HepG2 (cell line): Measurements from ENCODE around the gene CELSR3. TPM values are rescaled to one million over a fixed set of nuclear protein-coding genes. Genes with fewer than 3 reads are reported as not detected.

ENCODE experiments used
- CHD2 ChIP-seq: IDR thresholded peaks from 2 replicates; pipeline ENCODE4 v1.6.1; 2011; ENCODE audit warnings: low read depth, low read length, improper control_type of control experiment
- GLI4 ChIP-seq: sonication (generic); formaldehyde crosslinking; IDR thresholded peaks from 2 replicates; pipeline ENCODE4 v1.5.1; 2020; ENCODE audit warnings: missing genetic modification reagents, mild to moderate bottlenecking, moderate library complexity, borderline replicate concordance
- JARID2 ChIP-seq: sonication (generic); formaldehyde crosslinking; IDR thresholded peaks from 2 replicates; pipeline ENCODE4 v1.8.1; 2023; ENCODE audit warnings: missing genetic modification reagents, inconsistent platforms; ENCODE audit not compliant: insufficient replicate concordance
- PCBP1 ChIP-seq: fragments of 200-400 bp; formaldehyde crosslinking; IDR thresholded peaks from 2 replicates; pipeline ENCODE4 v1.6.1; 2017; ENCODE audit warnings: mild to moderate bottlenecking, low read depth, low read length, borderline replicate concordance
- POLR2A ChIP-seq, 2 experiments: IDR thresholded peaks; 2 replicates each; pipeline ENCODE4 v1.6.1; 2011; ENCODE audit warnings: low read depth in 2 of 2, low read length in 2 of 2, mild to moderate bottlenecking in 1 of 2, moderate library complexity in 1 of 2; ENCODE audit not compliant: insufficient read depth in 1 of 2
- POLR2AphosphoS5 ChIP-seq: IDR thresholded peaks from 2 replicates; pipeline ENCODE4 v1.6.1; 2012; ENCODE audit warnings: low read depth, low read length
- PRMT3 ChIP-seq: sonication (generic); formaldehyde crosslinking; IDR thresholded peaks from 2 replicates; pipeline ENCODE4 v1.8.1; 2022; ENCODE audit warnings: low read depth, mild to moderate bottlenecking, moderate library complexity, missing genetic modification reagents, borderline replicate concordance
- SAFB2 ChIP-seq: sonication (generic); formaldehyde crosslinking; IDR thresholded peaks from 2 replicates; pipeline ENCODE4 v1.5.1; 2020; ENCODE audit warnings: missing genetic modification reagents, low read depth, mild to moderate bottlenecking, borderline replicate concordance
- YEATS2 ChIP-seq: sonication (generic); formaldehyde crosslinking; IDR thresholded peaks from 2 replicates; pipeline ENCODE4 v1.4.0; 2020; ENCODE audit warnings: missing genetic modification reagents, borderline replicate concordance
- YEATS4 ChIP-seq: sonication (generic); formaldehyde crosslinking; IDR thresholded peaks from 2 replicates; pipeline ENCODE4 v1.4.0; 2020; ENCODE audit warnings: missing genetic modification reagents, borderline replicate concordance
- ZMYM2 ChIP-seq: sonication (generic); formaldehyde crosslinking; IDR thresholded peaks from 2 replicates; pipeline ENCODE4 v1.8.0; 2022; ENCODE audit warnings: mild to moderate bottlenecking, missing genetic modification reagents
- ZNF558 ChIP-seq: sonication (generic); formaldehyde crosslinking; IDR thresholded peaks from 2 replicates; pipeline ENCODE4 v1.9.0; 2022; ENCODE audit warnings: mild to moderate bottlenecking, missing genetic modification reagents, borderline replicate concordance
- ZNF562 ChIP-seq: sonication (generic); formaldehyde crosslinking; IDR thresholded peaks from 2 replicates; pipeline ENCODE4 v1.8.0; 2022; ENCODE audit warnings: missing genetic modification reagents, borderline replicate concordance
- ZNF678 ChIP-seq: sonication (generic); formaldehyde crosslinking; IDR thresholded peaks from 2 replicates; pipeline ENCODE4 v1.4.0; 2020; ENCODE audit warnings: mild to moderate bottlenecking, missing genetic modification reagents
- ZNF781 ChIP-seq: sonication (generic); formaldehyde crosslinking; IDR thresholded peaks from 2 replicates; pipeline ENCODE4 v1.5.1; 2020; ENCODE audit warnings: borderline replicate concordance, mild to moderate bottlenecking, missing genetic modification reagents; ENCODE audit errors: not compliant biosample characterization
- polyA plus RNA-seq, 8 experiments: library from polyadenylated mRNA; depleted of rRNA in 3 of 8; stranded (reverse) in 7 of 8; unstranded in 1 of 8; fragments of >200 nt; fragmentation: Illumina TruSeq in 4 of 8; extraction: Trizol in 4 of 8; gene quantifications; 2 replicates each; pipeline versions ENCODE4 v1.2.1 to v1.2.3, GENCODE V29; 2011 to 2016; ENCODE audit warnings: low read depth in 4 of 8, missing spikeins in 1 of 8, mixed read lengths in 1 of 8; ENCODE audit not compliant: insufficient read depth in 1 of 8
- total RNA-seq, 5 experiments: library from RNA; depleted of rRNA; stranded (reverse); fragments of >200 nt; fragmentation: Illumina TruSeq; extraction: Trizol; gene quantifications; 2 replicates each; pipeline ENCODE4 v1.2.3, GENCODE V29; 2016; ENCODE audit warnings: low read depth in 1 of 5
- TF ChIP-seq, protein P1 (sequence below), 2 experiments: sonication (generic) in 1 of 2; formaldehyde crosslinking in 1 of 2; IDR thresholded peaks; 2 replicates each; pipeline versions ENCODE4 v1.6.1 to v1.9.0; 2014 to 2022; ENCODE audit warnings: antibody characterized with exemption in 1 of 2, borderline replicate concordance in 1 of 2, inconsistent platforms in 1 of 2, low read depth in 1 of 2, missing genetic modification reagents in 1 of 2
- TF ChIP-seq, protein P2 (sequence below): IDR thresholded peaks from 2 replicates; pipeline ENCODE4 v1.6.1; 2012; ENCODE audit warnings: inconsistent platforms
- TF ChIP-seq, protein P3 (sequence below): sonication (generic); formaldehyde crosslinking; IDR thresholded peaks from 2 replicates; pipeline ENCODE4 v1.4.0; 2020; ENCODE audit warnings: missing genetic modification reagents

Gene CELSR3
- total and polyA plus RNA-seq, 2 of the 13 experiments (the other 11 are each of a cell fraction or from before 2014, with no cell fraction given) = 5.4 to 6.7 TPM

- TF ChIP-seq, protein P1, sequence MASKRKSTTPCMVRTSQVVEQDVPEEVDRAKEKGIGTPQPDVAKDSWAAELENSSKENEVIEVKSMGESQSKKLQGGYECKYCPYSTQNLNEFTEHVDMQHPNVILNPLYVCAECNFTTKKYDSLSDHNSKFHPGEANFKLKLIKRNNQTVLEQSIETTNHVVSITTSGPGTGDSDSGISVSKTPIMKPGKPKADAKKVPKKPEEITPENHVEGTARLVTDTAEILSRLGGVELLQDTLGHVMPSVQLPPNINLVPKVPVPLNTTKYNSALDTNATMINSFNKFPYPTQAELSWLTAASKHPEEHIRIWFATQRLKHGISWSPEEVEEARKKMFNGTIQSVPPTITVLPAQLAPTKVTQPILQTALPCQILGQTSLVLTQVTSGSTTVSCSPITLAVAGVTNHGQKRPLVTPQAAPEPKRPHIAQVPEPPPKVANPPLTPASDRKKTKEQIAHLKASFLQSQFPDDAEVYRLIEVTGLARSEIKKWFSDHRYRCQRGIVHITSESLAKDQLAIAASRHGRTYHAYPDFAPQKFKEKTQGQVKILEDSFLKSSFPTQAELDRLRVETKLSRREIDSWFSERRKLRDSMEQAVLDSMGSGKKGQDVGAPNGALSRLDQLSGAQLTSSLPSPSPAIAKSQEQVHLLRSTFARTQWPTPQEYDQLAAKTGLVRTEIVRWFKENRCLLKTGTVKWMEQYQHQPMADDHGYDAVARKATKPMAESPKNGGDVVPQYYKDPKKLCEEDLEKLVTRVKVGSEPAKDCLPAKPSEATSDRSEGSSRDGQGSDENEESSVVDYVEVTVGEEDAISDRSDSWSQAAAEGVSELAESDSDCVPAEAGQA (IDR thresholded peaks at IDR 0.05; ENCODE audit: low read depth) = peak; percentile 77
- TF ChIP-seq, protein P1 (CRISPR knock-in tag; IDR thresholded peaks at IDR 0.05; ENCODE audit: borderline replicate concordance) = no peak
- TF ChIP-seq GLI4 = peak; percentile 88; the same call in 1 of the 2 replicates
- TF ChIP-seq JARID2 (CRISPR knock-in tag) = no peak
- peak; percentile 19; the same call in 1 of the 2 replicates for TF ChIP-seq CHD2
- TF ChIP-seq ZNF558 (CRISPR knock-in tag) = 0 out of 2 replicates have a peak, but pooled peaks have one; percentile 0
- 0 out of 2 replicates have a peak, but pooled peaks have one; percentile 7 for TF ChIP-seq PRMT3 (CRISPR knock-in tag)
- TF ChIP-seq ZMYM2 = 0 out of 2 replicates have a peak, but pooled peaks have one; percentile 50
- TF ChIP-seq ZNF562 (CRISPR knock-in tag) = no peak
- 0 out of 2 replicates have a peak, but pooled peaks have one; percentile 44 for TF ChIP-seq YEATS2 (CRISPR knock-in tag)
- TF ChIP-seq POLR2AphosphoS5 = peak; percentile 44
- TF ChIP-seq POLR2A (IDR thresholded peaks at IDR 0.05; ENCODE audit: insufficient read depth in 1 of 2, low read depth in 2 of 2, low read length in 2 of 2) = peak in 1 of 2 experiments; percentile 58; a peak in 2 of 4 replicates
- 0 out of 2 replicates have a peak, but pooled peaks have one; percentile 3 for TF ChIP-seq YEATS4 (CRISPR knock-in tag)
- 0 out of 2 replicates have a peak, but pooled peaks have one; percentile 28 for TF ChIP-seq ZNF678 (CRISPR knock-in tag)
- peak; percentile 75; the same call in 1 of the 2 replicates for TF ChIP-seq SAFB2 (CRISPR knock-in tag)
- TF ChIP-seq, protein P2, sequence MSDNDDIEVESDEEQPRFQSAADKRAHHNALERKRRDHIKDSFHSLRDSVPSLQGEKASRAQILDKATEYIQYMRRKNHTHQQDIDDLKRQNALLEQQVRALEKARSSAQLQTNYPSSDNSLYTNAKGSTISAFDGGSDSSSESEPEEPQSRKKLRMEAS = peak; percentile 52; the same call in 1 of the 2 replicates
- TF ChIP-seq, protein P3, sequence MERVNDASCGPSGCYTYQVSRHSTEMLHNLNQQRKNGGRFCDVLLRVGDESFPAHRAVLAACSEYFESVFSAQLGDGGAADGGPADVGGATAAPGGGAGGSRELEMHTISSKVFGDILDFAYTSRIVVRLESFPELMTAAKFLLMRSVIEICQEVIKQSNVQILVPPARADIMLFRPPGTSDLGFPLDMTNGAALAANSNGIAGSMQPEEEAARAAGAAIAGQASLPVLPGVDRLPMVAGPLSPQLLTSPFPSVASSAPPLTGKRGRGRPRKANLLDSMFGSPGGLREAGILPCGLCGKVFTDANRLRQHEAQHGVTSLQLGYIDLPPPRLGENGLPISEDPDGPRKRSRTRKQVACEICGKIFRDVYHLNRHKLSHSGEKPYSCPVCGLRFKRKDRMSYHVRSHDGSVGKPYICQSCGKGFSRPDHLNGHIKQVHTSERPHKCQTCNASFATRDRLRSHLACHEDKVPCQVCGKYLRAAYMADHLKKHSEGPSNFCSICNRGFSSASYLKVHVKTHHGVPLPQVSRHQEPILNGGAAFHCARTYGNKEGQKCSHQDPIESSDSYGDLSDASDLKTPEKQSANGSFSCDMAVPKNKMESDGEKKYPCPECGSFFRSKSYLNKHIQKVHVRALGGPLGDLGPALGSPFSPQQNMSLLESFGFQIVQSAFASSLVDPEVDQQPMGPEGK = peak; percentile 14; the same call in 1 of the 2 replicates
- TF ChIP-seq PCBP1 = 0 out of 2 replicates have a peak, but pooled peaks have one; percentile 44
- peak; percentile 7 for TF ChIP-seq ZNF781 (CRISPR knock-in tag)
Measured at GRCh38 chr3:48662753-48663488, at the start of gene CELSR3 (continued).
